ENCODE data around the gene LAMA4.

LAMA4 gene

DNA sequence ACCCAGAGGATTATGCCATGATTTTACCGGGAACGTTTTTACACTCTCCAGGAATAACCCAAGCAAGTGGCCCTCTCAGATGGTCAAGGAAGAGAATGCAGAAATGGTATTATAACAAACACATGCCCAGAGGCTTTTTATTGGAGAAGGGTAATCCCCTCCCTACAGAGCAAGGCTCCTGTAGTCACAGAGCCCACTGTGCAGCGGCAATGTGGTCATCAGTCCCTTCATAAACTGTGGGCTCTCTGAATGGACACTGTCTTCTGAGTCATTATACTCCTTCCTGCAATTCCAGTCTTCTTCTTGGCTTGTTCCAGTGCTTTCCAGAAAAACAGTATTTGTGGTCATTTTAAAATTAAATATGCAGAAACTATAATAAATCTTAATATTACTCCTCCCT, 74.7 kb downstream of the LAMA4 start:
- FAIRE-seq: no peak

DNA sequence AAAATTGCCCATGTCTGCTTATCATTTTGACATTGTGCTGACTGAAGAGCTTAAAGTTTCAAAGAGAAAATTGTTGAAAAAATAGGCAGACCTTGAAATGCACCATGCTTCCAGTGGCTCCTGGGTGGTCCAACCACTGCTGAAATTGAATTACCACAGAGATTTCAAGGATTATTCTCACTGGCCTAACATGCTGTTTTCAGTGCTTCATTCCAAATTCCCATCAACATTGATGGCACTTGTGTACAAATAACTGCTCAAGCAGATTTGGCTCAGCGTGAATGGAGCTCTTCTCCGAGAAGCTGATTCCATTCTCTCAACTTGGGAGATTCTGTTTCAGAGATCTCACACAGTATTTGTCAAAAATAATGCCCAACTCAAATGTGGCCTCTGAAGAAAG, 75.5 kb downstream of the LAMA4 start:
- FAIRE-seq: no peak

DNA sequence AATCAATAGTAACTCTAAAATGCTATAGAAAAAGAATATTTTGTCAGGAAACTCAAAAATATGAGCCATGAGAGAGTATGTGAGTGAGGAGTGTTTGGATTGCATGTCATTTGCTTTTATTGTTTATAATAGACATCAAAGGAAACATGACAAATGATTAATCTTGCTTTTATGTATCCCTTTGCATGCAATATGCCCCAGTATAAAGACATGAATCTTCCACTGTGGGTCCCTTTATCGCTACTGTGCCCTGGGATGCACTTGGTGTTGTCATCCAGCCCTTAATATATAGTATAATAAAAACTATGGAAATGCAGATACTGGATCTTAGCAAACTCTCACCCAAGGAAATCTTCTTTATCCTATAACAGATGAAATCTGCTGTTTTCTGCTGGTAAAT, 77.3 kb downstream of the LAMA4 start:
- FAIRE-seq: no peak

DNA sequence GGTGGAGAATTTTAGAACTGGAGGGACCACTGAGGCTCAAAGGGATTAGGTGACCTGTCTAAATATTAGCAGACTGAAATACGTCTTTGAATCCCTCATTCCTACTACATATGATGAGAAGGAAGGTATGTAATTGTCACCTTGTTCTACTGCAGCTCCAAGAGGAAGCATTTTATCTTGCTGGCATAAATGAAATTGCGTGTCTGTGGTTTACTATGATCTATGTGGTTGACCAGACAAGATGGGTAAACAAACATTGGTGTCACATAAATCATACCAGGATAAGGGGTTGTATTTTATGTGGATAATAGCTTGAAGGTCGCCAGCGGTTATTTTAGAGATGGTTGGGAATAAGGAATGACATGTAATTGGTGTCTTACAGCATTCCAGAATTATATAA, 78.2 kb downstream of the LAMA4 start:
- FAIRE-seq: no peak

DNA sequence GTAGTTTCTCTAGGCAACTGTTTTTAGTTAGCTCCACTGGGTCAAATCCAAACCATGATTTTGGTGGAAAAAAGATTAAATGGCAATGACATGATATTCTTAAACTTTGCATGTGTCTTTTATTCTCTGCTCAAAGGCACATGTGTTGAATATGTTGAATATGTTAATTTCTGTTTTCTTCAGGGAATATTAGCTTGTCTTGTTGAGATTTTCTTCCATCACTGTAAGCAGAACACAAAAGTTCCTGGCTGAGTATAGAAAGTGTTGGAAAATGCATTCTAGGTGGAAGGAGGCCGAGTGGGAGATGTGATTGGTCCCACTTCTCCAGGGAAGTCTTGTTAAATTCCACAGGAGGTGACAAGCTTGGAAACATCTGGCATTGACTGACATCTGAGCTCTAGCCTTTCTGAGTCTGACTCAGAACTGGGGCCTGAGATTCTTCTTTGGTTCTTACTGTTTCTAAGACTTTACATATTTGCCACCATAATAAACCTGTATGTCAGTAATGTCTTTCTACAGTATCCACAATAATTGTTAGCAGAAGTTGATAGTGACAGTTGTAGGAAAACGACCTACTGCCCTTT, 81.1 kb downstream of the LAMA4 start:
- FAIRE-seq: no peak

DNA sequence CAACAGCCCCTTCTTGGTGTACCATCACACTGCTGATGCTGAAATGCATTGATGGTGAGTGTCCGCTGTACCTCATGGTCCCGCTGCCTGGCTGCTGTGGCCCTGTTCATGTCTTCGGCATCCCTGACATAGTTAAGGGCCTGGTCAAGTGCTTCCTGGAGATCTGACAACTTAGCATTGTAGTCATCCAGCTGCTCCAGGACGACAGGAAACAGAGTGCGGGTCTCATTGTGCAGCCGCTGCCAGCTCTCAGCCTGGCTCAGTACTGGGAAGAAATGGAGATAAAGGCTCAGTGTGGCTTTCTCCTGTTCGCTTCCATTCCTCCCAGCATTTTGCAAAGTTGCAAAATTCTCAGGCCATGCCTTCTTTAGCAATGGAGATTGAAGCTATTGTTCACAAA, 81.8 kb downstream of the LAMA4 start:
- FAIRE-seq: no peak

DNA sequence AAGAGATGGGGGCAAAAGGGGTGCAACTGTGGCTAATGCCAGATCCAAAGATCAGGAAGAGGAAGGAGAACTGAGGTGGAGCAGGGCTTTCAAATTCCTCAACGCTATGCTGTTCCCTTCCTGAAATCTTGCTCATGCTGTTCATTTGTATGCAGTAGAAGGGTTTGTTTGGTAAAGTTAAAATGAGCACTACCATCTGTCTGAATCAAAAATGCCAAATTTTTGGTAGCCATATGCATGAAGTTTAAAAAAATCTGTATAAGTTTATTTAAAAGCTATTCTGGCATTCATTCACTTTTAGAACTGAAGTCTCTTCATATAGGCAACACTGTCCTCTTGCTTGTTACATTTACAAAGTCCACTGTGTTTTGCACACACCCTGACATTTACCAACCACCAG, 84.8 kb downstream of the LAMA4 start:
- FAIRE-seq: no peak

DNA sequence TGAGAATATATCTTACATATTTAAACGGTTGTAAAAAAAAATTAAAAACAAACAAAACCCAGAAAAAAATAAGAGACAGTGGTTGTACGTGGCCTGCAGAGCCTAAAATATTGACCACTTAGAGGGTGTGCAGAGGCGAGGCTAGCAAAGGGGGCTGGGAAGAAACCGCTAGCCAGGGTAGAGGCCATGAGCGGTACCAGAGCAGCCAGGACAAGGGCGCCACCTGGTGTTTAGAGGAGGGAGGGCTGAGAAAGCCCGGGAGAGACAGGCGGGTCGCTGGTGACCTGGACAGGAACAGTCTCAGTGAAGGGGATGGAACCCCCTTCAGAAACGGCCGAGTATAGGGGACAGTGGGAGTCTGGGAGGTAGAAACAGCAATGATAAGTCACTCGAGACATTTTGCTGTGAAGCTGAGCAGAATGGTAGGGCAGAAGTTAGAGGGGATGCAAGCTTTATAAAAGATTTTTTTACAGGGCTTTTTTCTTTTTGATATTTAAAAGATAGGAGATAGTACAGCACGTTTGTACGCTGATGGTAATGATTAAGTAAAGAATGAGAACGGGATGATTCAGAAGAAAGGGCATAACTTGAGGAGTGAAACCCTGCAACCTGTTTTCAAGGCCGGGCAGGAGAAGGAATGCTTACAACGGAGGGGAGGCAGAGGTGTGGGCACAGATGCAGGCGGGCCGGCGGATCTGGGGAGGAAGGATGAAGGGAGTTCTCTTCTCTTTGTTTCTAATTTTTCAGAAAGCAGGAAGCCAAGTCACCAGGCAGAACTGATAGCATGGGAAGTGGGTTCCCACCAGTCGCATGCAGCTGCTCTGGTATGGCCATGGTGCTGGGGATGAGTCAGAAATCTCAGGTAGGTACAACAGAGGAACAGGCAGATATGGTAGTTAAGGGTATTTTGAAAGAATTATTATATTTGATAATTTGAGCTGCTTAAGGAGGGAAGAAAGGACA, 90.8 kb downstream of the LAMA4 start:
- FAIRE-seq: no peak

DNA sequence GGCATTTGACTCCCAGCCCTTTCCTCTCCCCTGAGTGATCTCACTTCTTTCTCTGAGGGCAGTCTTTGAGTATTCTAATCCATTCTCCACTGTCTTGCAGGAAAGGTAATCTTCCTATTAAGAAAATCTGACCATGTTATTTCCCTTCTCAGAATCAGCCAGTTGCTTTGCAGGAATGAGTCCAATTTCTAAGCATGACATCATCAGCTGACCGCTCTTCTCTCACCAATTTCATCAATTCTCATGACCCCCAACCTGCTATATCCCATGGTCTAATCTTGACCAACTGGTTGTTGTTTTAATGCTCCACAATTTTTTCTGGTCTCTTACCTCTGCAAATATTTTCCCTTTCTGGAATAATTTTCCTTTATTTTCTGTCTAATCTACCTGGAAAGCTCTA, 93.6 kb downstream of the LAMA4 start:
- no peak for FAIRE-seq

DNA sequence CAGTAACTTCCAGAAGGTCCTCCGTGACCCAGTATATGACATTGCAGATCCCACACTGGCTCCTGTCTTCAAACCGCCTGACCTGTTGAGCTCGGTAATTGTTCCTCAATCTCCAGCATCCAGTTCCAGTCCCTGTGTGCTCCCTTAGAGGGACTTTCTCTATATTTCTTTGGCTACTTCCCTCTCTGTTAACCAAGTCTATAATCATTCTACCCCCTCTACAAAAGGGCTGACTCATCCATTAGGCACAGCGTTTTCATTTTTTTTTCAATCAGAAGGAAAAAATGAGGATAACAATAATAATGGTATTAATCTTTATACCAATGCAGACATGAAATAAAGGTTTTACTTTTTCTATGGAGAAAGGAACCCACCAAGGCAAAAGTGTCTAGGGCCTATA, 97.7 kb downstream of the LAMA4 start:
- no peak for FAIRE-seq

DNA sequence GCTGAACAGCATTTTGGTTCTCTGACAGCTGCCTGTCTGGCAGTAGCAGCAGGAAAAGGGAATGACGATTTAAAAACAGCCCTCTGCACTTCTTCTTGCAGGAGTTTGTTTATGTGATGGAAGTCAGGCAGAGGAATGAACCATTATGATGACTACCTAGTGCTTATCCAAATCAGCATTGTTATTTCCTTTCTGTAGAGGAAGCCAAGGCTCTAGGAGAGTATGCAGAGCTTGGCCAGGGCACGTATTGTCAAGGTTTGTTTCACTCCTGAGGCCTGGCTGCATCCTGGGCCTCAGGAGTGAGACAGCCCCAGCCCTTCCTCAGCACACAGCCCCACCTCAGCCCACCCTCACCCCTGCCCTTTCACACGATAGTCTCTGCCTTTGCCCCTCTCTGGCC, 98.5 kb downstream of the LAMA4 start:
- FAIRE-seq: no peak

DNA sequence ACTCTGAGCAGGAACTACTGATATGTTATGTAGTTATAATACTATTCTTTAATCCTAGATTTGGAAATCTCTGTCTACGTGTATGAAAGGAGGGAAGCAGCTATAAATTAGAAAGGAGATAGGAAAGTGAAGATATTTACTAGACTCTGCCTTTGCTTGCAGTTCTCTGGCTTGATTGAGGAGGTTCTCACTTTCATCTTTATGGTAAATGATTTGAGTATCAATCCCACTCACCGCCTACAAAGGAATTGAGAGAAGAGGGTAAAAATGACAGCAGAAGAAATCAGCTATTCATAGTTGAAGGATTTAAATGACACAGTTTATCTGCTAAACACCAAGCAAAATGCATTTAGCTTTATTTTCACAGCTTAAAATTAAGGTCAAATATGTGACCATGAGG, 99.7 kb downstream of the LAMA4 start:
- FAIRE-seq: no peak

DNA sequence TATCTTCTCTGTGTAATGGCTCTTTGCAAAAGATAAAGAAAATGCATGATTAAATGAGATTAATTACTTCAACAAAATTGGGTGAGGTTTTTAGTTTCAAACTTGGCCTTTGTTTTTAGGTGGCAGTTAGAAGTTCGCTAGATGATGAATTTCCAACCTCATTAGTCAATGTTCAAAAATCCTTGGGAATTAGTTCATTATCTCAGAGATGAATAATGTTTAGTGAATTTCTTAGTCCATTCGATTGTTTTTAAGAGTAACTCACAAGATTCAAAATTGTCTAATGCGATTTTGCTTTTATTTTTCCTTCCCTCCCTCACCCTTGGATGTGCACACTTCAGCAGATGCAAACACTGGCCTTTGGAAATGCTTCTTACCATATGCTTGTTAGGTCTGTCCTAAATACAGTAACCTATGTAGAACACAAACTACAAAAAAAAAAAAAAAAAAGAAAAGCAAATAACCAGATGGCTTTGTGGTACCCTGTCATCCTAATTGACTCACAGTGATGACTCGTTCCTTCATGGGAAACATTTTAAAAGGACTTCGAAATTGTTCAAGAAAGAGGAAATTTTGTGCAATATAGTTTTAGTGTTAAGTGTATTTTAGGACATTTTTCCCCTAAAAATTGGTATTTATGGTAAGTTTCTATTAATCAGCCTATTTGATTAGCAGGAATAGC, 100.3 kb downstream of the LAMA4 start:
- FAIRE-seq: no peak

DNA sequence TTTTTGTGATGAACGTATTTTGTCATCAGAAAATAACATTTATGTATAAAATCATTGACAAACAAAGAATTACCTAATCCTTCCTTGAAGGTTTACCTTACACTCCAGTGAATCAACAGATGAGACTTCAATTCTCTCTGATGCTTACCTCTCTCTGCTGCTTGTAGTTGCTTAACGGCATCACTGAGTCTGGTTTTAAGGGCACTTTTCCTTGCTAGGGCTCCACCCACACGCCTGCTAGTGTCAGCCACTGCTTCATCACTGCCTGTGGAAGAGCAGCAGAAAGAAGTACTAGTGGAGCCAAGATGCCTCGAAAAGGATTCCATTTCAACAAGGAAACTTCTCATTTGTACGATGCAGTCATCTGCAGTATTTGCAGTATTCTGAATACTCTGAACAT, 104.0 kb downstream of the LAMA4 start:
- no peak for FAIRE-seq

DNA sequence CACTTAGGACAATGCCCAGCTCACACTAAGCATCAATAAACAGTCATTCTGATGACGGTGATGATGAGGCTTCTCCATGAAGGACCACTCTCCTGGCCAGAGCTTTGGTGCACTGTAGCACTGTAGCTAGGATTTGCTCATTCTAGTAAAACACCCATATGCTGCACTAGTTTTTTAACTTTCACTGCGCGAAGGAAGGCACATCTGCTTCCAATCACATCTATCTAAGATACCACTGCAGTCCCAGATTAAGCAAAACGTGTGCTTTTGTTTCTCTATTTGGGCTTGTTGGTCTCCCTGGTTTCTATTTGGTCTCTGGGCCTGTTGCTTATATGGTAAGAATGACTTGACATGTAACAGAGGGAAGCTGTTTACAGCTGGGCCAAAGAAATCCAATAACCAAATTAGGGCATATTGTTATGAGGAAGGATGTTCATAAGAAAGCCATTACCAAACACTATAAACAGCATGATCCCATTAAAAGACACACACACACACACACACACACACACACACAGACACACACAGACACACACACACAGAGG, 104.6 kb downstream of the LAMA4 start:
- no peak for FAIRE-seq

DNA sequence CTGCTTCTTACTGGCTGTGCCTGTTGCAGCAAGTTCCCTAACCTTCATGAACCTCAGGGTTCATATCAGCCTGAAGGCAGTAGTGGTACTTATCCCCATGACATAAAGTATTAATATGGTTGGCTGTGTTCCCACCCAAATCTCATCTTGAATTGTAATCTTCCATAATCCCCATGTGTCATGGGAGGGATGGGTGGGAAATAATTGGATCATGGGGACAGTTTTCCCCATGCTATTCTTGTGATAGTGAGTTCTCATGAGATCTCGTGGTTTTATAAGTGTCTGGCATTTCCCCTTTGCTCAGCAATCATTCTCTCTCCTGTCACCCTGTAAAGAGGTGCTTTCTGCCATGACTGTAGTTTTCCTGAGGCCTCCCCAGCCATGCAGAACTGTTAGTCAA, 105.1 kb downstream of the LAMA4 start:
- FAIRE-seq: no peak

DNA sequence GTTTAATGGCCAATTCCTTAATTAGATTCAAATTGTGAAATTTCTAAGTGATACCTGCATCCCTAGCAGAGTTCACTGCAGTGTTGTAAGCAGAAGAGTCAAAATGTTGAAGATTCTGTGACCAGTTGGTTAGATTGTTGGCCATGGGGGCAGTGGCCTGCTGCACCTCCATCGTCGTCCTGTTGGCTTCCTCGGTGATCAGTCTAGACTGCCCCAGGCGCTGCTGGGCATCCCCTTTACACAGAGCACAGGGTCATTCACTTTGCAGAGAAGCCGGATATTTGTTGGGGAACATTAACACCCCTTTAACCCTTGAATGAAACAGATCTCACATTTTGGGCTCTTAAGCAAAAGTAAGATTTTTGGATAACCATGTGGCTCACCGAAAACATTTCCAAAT, 106.3 kb downstream of the LAMA4 start:
- FAIRE-seq: no peak

DNA sequence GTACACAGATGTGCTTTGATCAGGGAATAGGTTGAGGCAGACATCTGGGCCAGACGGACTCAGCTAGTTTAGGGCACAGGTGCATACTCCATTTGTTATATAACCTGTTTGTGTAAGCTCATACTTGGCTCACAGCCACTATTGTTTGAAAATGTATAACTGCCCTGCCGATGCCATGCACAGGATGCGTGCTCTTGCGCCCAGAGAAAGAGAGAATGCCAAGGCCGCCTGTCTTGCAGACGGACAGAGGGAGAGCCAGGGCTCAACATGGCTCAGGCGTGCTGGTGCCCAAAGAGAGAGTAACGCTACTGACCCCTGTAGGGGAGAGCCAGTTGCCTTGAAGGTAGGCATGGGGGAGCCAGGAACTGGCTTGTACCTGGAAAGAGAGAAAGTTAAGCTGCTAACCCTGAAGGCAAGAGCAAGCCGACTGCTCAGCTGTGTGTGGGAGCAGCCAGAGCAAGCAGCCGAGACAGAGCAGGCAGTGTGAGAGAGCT, 109.2 kb downstream of the LAMA4 start:
- FAIRE-seq: no peak

DNA sequence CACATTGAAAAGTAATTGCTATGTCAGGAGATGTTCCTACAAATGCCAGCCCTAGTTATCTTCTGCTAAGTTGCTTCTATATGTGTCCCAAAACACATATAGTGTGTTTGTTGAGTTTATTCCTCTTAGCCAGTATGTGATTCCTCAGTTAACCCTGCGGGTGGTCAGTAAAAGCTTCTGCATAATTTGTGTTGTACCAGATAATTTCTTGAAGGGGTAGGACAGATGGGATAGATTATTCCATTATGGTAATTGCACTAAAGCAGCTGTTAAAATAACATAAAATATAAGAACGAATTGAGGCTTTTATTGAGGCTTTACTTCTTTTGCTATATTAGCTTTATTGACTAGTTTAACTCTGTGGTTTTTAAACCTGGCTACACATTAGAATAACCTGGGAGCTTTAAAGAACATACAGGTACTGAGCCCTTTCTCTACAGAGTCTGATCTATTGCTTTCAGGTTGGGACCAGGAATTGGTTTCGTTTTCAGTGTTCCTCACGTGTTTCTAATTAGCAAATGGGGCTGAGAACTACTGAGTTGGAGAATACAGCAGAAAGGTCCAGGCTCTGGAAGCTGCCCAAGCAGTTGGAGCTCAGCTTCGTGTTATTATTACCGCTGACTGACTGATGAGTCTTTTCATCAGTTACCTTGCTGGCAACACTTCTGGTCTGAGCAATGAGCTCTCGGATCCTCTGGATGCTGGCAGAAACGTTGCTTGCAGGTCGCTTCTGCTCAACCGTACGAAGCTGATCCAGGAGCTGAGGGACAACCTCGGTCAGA, 110.0 kb downstream of the LAMA4 start:
- FAIRE-seq: no peak

DNA sequence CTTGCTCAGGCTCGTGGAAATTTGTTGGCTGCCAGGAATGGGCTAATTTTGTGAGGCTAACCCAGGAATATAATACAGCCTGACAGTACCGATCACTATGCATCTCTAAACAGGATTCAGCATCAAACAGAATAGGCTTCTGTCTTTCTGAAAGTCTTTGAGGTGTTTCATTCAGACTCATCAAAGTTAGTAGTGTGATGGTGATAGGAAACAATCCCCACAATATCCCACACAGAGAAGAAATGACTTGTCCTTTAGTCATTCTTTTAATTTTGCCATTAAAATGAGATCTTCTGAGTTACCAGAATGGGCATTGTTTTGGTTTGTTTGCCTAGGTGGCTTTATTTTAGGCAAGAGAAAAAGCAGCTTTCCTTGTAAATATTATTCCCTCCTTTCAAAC, 112.7 kb downstream of the LAMA4 start:
- FAIRE-seq: no peak

DNA sequence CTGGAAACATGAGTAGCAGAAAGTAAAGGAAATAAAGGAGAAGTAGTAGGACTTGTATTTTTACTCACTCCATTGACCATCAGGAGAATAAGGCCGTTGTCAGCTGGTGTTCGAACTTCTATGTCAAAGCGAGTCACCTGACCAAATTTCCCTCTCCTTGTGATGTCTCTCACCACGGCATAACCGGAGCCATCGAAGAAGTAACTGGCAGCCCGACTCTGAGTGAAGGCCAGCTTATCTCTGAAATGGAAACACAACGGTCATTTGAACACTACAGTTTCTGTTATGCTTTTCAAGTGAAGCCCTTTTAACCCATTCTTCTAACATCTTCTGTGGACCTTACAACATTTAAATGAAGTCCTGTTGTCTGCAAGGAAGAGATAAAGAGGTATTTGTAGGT, 115.3 kb downstream of the LAMA4 start:
- FAIRE-seq: no peak

DNA sequence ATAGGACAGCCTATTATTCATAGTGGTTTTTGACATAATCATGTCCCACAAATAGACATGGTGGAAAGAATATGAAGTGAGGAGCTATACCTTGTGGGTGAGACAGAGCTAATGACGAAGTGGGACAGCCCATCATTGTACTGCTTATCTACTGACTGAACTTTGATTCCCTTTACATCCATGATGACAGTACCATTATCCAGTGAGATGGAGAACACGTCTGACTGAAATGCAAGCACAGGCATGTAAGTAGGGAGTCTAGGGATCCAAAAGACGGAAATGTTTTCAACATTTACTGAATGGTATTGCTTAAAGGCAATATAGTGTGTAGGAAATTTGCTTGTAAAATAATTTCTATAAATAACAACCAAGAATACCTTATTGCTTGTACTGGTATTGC, 123.5 kb downstream of the LAMA4 start:
- no peak for FAIRE-seq

DNA sequence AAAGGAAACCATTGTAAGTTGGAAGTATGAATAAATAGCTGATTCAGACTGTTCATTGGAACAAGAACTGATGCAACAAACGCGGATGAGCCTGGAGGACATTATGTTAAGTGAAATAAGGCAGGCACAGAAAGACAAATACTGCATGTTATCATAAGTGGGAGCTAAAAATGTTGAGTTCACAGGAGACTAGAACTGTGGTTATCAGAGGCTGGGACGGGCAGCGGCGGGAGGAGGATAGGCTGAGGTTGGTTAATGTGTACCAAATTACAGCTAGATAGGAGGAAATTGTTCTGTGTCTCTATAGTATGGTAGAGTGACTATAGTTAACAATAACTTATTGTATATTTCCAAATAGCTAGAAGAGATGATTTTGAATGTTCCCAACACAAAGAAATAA, 126.2 kb downstream of the LAMA4 start:
- no peak for FAIRE-seq

Measured in G401.6 (cell line).